HEK293 (cell line): ENCODE results near the gene KIAA1191.

Source experiments
- CTCF ChIA-PET: fragments of 350-600 bp; formaldehyde crosslinking; extraction: SDS; loops from one replicate; lab custom pipeline; 2021; ENCODE audit warnings: antibody characterized with exemption; lab: Yijun Ruan, JAX
- POLR2A ChIA-PET: fragments of 300-600 bp; formaldehyde crosslinking; extraction: SDS; loops from one replicate; lab custom pipeline; 2020; ENCODE audit warnings: antibody characterized with exemption, inconsistent platforms; lab: Yijun Ruan, JAX
- H3K27ac ChIP-seq: fragments of 200-500 bp; sonication (Bioruptor generic); 2 replicates; pipeline ENCODE4 v1.5.1; 2014; ENCODE audit warnings: low read depth, low read length, control low read depth, inconsistent platforms; ENCODE audit errors: extremely low read depth
- H3K36me3 ChIP-seq, 2 experiments: fragments of 200-500 bp in 1 of 2; sonication (Bioruptor generic) in 1 of 2; 1 replicate in 1 of 2; 2 replicates in 1 of 2; pipeline ENCODE4 v1.5.1; 2014 to 2017; ENCODE audit warnings: inconsistent platforms in 2 of 2, low read length in 2 of 2; ENCODE audit not compliant: control insufficient read depth in 2 of 2, insufficient read depth in 1 of 2
- H3K4me1 ChIP-seq: fragments of 200-500 bp; sonication (Bioruptor generic); 2 replicates; pipeline ENCODE4 v1.5.1; 2014; ENCODE audit warnings: mild to moderate bottlenecking, low read length, inconsistent platforms; ENCODE audit not compliant: control insufficient read depth, insufficient read depth
- H3K4me3 ChIP-seq: 2 replicates; pipeline ENCODE4 v1.5.1; 2011; ENCODE audit warnings: low read depth, mild to moderate bottlenecking, control low read depth, low read length, moderate library complexity
- H3K9me3 ChIP-seq: fragments of 200-500 bp; sonication (Bioruptor generic); 2 replicates; pipeline ENCODE4 v1.5.1; 2014; ENCODE audit warnings: low read depth, low read length, inconsistent platforms; ENCODE audit not compliant: control insufficient read depth, insufficient read depth
- KLF1 ChIP-seq: fragments of 450-650 bp; formaldehyde crosslinking; IDR thresholded peaks from 2 replicates; pipeline ENCODE4 v1.5.1; 2016; ENCODE audit warnings: missing biosample characterization, missing genetic modification characterization
- YY2 ChIP-seq: fragments of 450-650 bp; formaldehyde crosslinking; IDR thresholded peaks from 2 replicates; pipeline ENCODE4 v1.5.1; 2016; ENCODE audit warnings: missing biosample characterization, missing genetic modification characterization
- ZNF311 ChIP-seq: fragments of 450-650 bp; formaldehyde crosslinking; IDR thresholded peaks from 2 replicates; pipeline ENCODE4 v1.5.1; 2017; ENCODE audit warnings: missing biosample characterization, missing genetic modification characterization, borderline replicate concordance
- ZNF610 ChIP-seq: fragments of 450-650 bp; formaldehyde crosslinking; IDR thresholded peaks from 2 replicates; pipeline ENCODE4 v1.5.1; 2016; ENCODE audit warnings: missing biosample characterization, missing genetic modification characterization, borderline replicate concordance
- TF ChIP-seq, protein P1 (sequence below): fragments of 450-650 bp; formaldehyde crosslinking; IDR thresholded peaks from 2 replicates; pipeline ENCODE4 v1.5.1; 2016; ENCODE audit warnings: missing biosample characterization, missing genetic modification characterization
- TF ChIP-seq, protein P2 (sequence below): fragments of 450-650 bp; formaldehyde crosslinking; IDR thresholded peaks from 2 replicates; pipeline ENCODE4 v1.5.1; 2016; ENCODE audit warnings: missing biosample characterization, missing genetic modification characterization, borderline replicate concordance
- TF ChIP-seq, protein P3 (sequence below): fragments of 450-650 bp; IDR thresholded peaks from 2 replicates; pipeline ENCODE4 v1.5.1; 2018; ENCODE audit warnings: missing biosample characterization, missing genetic modification characterization
- TF ChIP-seq, protein P4 (sequence below): fragments of 450-650 bp; formaldehyde crosslinking; IDR thresholded peaks from 2 replicates; pipeline ENCODE4 v1.5.1; 2016; ENCODE audit warnings: missing biosample characterization, missing genetic modification characterization
- TF ChIP-seq, protein P5 (sequence below): fragments of 450-650 bp; formaldehyde crosslinking; IDR thresholded peaks from 2 replicates; pipeline ENCODE4 v1.5.1; 2016; ENCODE audit warnings: missing biosample characterization, missing genetic modification characterization

KIAA1191 gene

GRCh38 chr5:176401281-176402205 is 40.0 kb upstream of the KIAA1191 start (continued):
- no peak for TF ChIP-seq YY2 (tag by site-specific recombination)
- no peak for TF ChIP-seq ZNF311 (tag by site-specific recombination)
- TF ChIP-seq, protein P1, sequence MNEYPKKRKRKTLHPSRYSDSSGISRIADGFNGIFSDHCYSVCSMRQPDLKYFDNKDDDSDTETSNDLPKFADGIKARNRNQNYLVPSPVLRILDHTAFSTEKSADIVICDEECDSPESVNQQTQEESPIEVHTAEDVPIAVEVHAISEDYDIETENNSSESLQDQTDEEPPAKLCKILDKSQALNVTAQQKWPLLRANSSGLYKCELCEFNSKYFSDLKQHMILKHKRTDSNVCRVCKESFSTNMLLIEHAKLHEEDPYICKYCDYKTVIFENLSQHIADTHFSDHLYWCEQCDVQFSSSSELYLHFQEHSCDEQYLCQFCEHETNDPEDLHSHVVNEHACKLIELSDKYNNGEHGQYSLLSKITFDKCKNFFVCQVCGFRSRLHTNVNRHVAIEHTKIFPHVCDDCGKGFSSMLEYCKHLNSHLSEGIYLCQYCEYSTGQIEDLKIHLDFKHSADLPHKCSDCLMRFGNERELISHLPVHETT (tag by site-specific recombination) = no peak
- TF ChIP-seq, all 188 proteins: peak for 0

GRCh38 chr5:176400382-176401156 is 39.0 kb upstream of the KIAA1191 start:
- ChIA-PET POLR2A (interaction anchor here (0.6 kb wide), 1 partner anchor 11 kb away, joined by 3 read pairs; no protein-coding TSS in a partner anchor), CTCF (interaction anchor here (0.7 kb wide), 1 partner anchor 264 kb away, joined by 3 read pairs; no protein-coding TSS in a partner anchor)
- peaks cover 0 to 10% of the 10 kb centered on the region in 2 experiments; a peak in 2 of 3 replicates for H3K36me3 ChIP-seq
- no peaks in the 10 kb centered on the region for H3K9me3 ChIP-seq
- no peak overlapping the region for H3K27ac ChIP-seq
- H3K4me3 ChIP-seq = no peak overlapping the region
- TF ChIP-seq KLF1 (tag by site-specific recombination) (peak; percentile 99), ZNF610 (tag by site-specific recombination) (no peak)
- TF ChIP-seq, protein P2, sequence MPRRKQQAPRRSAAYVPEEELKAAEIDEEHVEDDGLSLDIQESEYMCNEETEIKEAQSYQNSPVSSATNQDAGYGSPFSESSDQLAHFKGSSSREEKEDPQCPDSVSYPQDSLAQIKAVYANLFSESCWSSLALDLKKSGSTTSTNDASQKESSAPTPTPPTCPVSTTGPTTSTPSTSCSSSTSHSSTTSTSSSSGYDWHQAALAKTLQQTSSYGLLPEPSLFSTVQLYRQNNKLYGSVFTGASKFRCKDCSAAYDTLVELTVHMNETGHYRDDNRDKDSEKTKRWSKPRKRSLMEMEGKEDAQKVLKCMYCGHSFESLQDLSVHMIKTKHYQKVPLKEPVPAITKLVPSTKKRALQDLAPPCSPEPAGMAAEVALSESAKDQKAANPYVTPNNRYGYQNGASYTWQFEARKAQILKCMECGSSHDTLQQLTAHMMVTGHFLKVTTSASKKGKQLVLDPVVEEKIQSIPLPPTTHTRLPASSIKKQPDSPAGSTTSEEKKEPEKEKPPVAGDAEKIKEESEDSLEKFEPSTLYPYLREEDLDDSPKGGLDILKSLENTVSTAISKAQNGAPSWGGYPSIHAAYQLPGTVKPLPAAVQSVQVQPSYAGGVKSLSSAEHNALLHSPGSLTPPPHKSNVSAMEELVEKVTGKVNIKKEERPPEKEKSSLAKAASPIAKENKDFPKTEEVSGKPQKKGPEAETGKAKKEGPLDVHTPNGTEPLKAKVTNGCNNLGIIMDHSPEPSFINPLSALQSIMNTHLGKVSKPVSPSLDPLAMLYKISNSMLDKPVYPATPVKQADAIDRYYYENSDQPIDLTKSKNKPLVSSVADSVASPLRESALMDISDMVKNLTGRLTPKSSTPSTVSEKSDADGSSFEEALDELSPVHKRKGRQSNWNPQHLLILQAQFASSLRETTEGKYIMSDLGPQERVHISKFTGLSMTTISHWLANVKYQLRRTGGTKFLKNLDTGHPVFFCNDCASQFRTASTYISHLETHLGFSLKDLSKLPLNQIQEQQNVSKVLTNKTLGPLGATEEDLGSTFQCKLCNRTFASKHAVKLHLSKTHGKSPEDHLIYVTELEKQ (tag by site-specific recombination) = no peak
- TF ChIP-seq, protein P3, sequence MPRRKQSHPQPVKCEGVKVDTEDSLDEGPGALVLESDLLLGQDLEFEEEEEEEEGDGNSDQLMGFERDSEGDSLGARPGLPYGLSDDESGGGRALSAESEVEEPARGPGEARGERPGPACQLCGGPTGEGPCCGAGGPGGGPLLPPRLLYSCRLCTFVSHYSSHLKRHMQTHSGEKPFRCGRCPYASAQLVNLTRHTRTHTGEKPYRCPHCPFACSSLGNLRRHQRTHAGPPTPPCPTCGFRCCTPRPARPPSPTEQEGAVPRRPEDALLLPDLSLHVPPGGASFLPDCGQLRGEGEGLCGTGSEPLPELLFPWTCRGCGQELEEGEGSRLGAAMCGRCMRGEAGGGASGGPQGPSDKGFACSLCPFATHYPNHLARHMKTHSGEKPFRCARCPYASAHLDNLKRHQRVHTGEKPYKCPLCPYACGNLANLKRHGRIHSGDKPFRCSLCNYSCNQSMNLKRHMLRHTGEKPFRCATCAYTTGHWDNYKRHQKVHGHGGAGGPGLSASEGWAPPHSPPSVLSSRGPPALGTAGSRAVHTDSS (tag by site-specific recombination) = no peak
- TF ChIP-seq, protein P4, sequence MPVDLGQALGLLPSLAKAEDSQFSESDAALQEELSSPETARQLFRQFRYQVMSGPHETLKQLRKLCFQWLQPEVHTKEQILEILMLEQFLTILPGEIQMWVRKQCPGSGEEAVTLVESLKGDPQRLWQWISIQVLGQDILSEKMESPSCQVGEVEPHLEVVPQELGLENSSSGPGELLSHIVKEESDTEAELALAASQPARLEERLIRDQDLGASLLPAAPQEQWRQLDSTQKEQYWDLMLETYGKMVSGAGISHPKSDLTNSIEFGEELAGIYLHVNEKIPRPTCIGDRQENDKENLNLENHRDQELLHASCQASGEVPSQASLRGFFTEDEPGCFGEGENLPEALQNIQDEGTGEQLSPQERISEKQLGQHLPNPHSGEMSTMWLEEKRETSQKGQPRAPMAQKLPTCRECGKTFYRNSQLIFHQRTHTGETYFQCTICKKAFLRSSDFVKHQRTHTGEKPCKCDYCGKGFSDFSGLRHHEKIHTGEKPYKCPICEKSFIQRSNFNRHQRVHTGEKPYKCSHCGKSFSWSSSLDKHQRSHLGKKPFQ (tag by site-specific recombination) = no peak
- TF ChIP-seq, protein P5, sequence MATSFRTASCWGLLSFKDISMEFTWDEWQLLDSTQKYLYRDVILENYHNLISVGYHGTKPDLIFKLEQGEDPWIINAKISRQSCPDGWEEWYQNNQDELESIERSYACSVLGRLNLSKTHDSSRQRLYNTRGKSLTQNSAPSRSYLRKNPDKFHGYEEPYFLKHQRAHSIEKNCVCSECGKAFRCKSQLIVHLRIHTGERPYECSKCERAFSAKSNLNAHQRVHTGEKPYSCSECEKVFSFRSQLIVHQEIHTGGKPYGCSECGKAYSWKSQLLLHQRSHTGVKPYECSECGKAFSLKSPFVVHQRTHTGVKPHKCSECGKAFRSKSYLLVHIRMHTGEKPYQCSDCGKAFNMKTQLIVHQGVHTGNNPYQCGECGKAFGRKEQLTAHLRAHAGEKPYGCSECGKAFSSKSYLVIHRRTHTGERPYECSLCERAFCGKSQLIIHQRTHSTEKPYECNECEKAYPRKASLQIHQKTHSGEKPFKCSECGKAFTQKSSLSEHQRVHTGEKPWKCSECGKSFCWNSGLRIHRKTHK (tag by site-specific recombination) = no peak
- H3K4me1 ChIP-seq = 0 out of 2 replicates have a peak, but pooled peaks cover 3% of the 10 kb centered on the region
